GM23338 (cell line): ENCODE data around the gene OXCT1. TPM values are rescaled to one million over a fixed set of nuclear protein-coding genes. Genes with fewer than 3 reads are reported as not detected.

Experiments
- ATAC-seq: fragments of 200-7000 bp; cut with Tn5 transposase; 3 replicates; pipeline ENCODE4 v1.9.1; 2020
- DNase-seq: peaks from one replicate; pipeline ENCODE4 v3.0.0-alpha.2; 2015; ENCODE audit warnings: low spot score
- H2AFZ ChIP-seq: fragments of 200-600 bp; sonication (generic); 2 replicates; pipeline ENCODE4 v1.8.0; 2016; ENCODE audit warnings: antibody characterized with exemption, mild to moderate bottlenecking, moderate library complexity
- H3F3A ChIP-seq: fragments of 200-600 bp; sonication (generic); replicated peaks from 2 replicates; pipeline ENCODE4 v1.8.0; 2017; ENCODE audit warnings: antibody characterized with exemption, mixed run types, low read depth
- H3K27ac ChIP-seq: fragments of 200-600 bp; sonication (generic); 2 replicates; pipeline ENCODE4 v1.6.1; 2016; ENCODE audit warnings: low read depth
- H3K27me3 ChIP-seq: fragments of 200-600 bp; sonication (generic); 2 replicates; pipeline ENCODE4 v1.8.0; 2016; ENCODE audit warnings: mild to moderate bottlenecking, mixed run types, moderate library complexity; ENCODE audit not compliant: insufficient read depth
- H3K36me3 ChIP-seq: fragments of 200-600 bp; sonication (generic); 2 replicates; pipeline ENCODE4 v1.8.0; 2016; ENCODE audit warnings: mild to moderate bottlenecking; ENCODE audit not compliant: insufficient read depth
- H3K4me1 ChIP-seq: fragments of 200-600 bp; sonication (generic); 2 replicates; pipeline ENCODE4 v1.8.0; 2016; ENCODE audit warnings: mild to moderate bottlenecking, moderate library complexity; ENCODE audit not compliant: insufficient read depth
- H3K4me2 ChIP-seq: fragments of 200-600 bp; sonication (generic); 2 replicates; pipeline ENCODE4 v1.7.1; 2017; ENCODE audit warnings: mixed run types
- H3K4me3 ChIP-seq: fragments of 200-600 bp; sonication (generic); 2 replicates; pipeline ENCODE4 v1.6.1; 2016; ENCODE audit warnings: mixed run types
- H3K79me2 ChIP-seq: fragments of 200-600 bp; sonication (generic); replicated peaks from 2 replicates; pipeline ENCODE4 v1.8.0; 2017; ENCODE audit warnings: mild to moderate bottlenecking; ENCODE audit not compliant: insufficient read depth
- H3K9me2 ChIP-seq: fragments of 200-600 bp; sonication (generic); 2 replicates; pipeline ENCODE4 v1.8.0; 2017; ENCODE audit not compliant: insufficient read depth
- H4K20me1 ChIP-seq: fragments of 200-600 bp; sonication (generic); replicated peaks from 2 replicates; pipeline ENCODE4 v1.8.0; 2017; ENCODE audit warnings: mild to moderate bottlenecking; ENCODE audit not compliant: insufficient read depth
- H3K27ac Mint-ChIP-seq: 2 replicates; pipeline ENCODE4 v1.8.0; 2020; ENCODE audit warnings: inconsistent platforms, mild to moderate bottlenecking, moderate library complexity, mixed read lengths
- H3K27me3 Mint-ChIP-seq: 3 replicates; pipeline ENCODE4 v1.8.0; 2022; ENCODE audit warnings: low read depth, mild to moderate bottlenecking, moderate library complexity, mixed read lengths, inconsistent platforms; ENCODE audit not compliant: insufficient read depth, poor library complexity
- H3K36me3 Mint-ChIP-seq: 3 replicates; pipeline ENCODE4 v1.8.0; 2021; ENCODE audit warnings: low read depth, mild to moderate bottlenecking, inconsistent platforms, moderate library complexity, mixed read lengths
- H3K4me1 Mint-ChIP-seq: 3 replicates; pipeline ENCODE4 v1.8.0; 2020; ENCODE audit warnings: mild to moderate bottlenecking, inconsistent platforms, mixed read lengths
- H3K4me3 Mint-ChIP-seq: 3 replicates; pipeline ENCODE4 v1.8.0; 2021; ENCODE audit warnings: moderate library complexity, mild to moderate bottlenecking, inconsistent platforms, mixed read lengths
- H3K9me3 Mint-ChIP-seq: 3 replicates; pipeline ENCODE4 v1.8.0; 2020; ENCODE audit warnings: moderate library complexity, mild to moderate bottlenecking, inconsistent platforms, mixed read lengths
- CREB1 ChIP-seq: fragments of 250-450 bp; sonication (Bioruptor Pico); IDR thresholded peaks from 2 replicates; pipeline ENCODE4 v1.5.0; 2020; ENCODE audit warnings: low read depth, mild to moderate bottlenecking, moderate library complexity
- JUNB ChIP-seq: IDR thresholded peaks from one replicate; pipeline ENCODE4 v1.6.1; 2016; ENCODE audit warnings: antibody characterized with exemption; ENCODE audit not compliant: unreplicated experiment
- NANOG ChIP-seq: IDR thresholded peaks from 2 replicates; pipeline ENCODE4 v1.6.1; 2016; ENCODE audit warnings: antibody characterized with exemption, borderline replicate concordance
- POLR2AphosphoS5 ChIP-seq: IDR thresholded peaks from 2 replicates; pipeline ENCODE4 v1.6.1; 2016; ENCODE audit warnings: antibody characterized with exemption, low read depth
- polyA plus RNA-seq: library from polyadenylated mRNA; unstranded; fragments of >200 nt; fragmentation: Nextera tagmentation; extraction: Ambion mirVana; gene quantifications from 2 replicates; pipeline ENCODE4 v1.2.1, GENCODE V29; 2016
- total RNA-seq: library from RNA; depleted of rRNA; stranded (reverse); fragments of >200 nt; shearing (Covaris generic); gene quantifications from 2 replicates; pipeline ENCODE4 v1.2.3, GENCODE V29; 2014
- TF ChIP-seq, protein P1 (sequence below): fragments of 250-450 bp; sonication (Bioruptor Pico); IDR thresholded peaks from 2 replicates; pipeline ENCODE4 v1.5.0; 2020; ENCODE audit warnings: mild to moderate bottlenecking, moderate library complexity
- TF ChIP-seq, protein P2 (sequence below), 2 experiments: fragments of 200-600 bp in 1 of 2; sonication (generic) in 1 of 2; conservative IDR thresholded peaks; 2 replicates each; pipeline versions ENCODE4 v1.5.1 to v1.6.1; 2016 to 2017; ENCODE audit warnings: antibody characterized with exemption in 2 of 2, low read depth in 2 of 2, mild to moderate bottlenecking in 2 of 2, moderate library complexity in 1 of 2
- TF ChIP-seq, protein P3 (sequence below): IDR thresholded peaks from 2 replicates; pipeline ENCODE4 v1.6.1; 2016; ENCODE audit warnings: antibody characterized with exemption

The OXCT1 gene
- total and polyA plus RNA-seq, 2 experiments from 2014 or later = 11.6 to 37.0 TPM

DNA sequence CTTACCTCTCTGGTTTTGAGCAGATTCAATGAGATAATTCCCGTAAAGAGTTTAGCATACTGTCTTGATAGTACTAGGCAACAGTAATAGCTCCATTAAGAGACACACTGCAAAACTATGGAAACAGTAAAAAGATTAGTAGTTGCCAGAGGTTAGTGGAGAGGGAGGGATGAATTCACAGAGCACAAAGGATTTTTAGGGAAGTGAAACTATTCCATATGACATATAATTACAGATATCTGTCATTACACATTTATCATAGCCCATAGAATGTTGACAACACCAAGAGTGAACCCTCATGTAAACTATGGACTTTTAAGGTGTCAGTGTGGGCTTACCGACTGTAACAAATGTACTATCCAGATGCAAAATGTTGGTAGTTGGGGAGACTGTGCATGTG lies 183.5 kb downstream of the OXCT1 start (continued):
- TF ChIP-seq, protein P1, sequence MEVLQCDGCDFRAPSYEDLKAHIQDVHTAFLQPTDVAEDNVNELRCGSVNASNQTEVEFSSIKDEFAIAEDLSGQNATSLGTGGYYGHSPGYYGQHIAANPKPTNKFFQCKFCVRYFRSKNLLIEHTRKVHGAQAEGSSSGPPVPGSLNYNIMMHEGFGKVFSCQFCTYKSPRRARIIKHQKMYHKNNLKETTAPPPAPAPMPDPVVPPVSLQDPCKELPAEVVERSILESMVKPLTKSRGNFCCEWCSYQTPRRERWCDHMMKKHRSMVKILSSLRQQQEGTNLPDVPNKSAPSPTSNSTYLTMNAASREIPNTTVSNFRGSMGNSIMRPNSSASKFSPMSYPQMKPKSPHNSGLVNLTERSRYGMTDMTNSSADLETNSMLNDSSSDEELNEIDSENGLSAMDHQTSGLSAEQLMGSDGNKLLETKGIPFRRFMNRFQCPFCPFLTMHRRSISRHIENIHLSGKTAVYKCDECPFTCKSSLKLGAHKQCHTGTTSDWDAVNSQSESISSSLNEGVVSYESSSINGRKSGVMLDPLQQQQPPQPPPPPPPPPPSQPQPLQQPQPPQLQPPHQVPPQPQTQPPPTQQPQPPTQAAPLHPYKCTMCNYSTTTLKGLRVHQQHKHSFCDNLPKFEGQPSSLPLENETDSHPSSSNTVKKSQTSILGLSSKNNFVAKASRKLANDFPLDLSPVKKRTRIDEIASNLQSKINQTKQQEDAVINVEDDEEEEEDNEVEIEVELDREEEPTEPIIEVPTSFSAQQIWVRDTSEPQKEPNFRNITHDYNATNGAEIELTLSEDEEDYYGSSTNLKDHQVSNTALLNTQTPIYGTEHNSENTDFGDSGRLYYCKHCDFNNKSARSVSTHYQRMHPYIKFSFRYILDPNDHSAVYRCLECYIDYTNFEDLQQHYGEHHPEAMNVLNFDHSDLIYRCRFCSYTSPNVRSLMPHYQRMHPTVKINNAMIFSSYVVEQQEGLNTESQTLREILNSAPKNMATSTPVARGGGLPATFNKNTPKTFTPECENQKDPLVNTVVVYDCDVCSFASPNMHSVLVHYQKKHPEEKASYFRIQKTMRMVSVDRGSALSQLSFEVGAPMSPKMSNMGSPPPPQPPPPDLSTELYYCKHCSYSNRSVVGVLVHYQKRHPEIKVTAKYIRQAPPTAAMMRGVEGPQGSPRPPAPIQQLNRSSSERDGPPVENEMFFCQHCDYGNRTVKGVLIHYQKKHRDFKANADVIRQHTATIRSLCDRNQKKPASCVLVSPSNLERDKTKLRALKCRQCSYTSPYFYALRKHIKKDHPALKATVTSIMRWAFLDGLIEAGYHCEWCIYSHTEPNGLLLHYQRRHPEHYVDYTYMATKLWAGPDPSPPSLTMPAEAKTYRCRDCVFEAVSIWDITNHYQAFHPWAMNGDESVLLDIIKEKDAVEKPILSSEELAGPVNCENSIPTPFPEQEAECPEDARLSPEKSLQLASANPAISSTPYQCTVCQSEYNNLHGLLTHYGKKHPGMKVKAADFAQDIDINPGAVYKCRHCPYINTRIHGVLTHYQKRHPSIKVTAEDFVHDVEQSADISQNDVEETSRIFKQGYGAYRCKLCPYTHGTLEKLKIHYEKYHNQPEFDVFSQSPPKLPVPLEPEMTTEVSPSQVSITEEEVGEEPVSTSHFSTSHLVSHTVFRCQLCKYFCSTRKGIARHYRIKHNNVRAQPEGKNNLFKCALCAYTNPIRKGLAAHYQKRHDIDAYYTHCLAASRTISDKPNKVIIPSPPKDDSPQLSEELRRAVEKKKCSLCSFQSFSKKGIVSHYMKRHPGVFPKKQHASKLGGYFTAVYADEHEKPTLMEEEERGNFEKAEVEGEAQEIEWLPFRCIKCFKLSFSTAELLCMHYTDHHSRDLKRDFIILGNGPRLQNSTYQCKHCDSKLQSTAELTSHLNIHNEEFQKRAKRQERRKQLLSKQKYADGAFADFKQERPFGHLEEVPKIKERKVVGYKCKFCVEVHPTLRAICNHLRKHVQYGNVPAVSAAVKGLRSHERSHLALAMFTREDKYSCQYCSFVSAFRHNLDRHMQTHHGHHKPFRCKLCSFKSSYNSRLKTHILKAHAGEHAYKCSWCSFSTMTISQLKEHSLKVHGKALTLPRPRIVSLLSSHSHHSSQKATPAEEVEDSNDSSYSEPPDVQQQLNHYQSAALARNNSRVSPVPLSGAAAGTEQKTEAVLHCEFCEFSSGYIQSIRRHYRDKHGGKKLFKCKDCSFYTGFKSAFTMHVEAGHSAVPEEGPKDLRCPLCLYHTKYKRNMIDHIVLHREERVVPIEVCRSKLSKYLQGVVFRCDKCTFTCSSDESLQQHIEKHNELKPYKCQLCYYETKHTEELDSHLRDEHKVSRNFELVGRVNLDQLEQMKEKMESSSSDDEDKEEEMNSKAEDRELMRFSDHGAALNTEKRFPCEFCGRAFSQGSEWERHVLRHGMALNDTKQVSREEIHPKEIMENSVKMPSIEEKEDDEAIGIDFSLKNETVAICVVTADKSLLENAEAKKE (CRISPR knock-in tag) = no peak
- TF ChIP-seq, protein P2, sequence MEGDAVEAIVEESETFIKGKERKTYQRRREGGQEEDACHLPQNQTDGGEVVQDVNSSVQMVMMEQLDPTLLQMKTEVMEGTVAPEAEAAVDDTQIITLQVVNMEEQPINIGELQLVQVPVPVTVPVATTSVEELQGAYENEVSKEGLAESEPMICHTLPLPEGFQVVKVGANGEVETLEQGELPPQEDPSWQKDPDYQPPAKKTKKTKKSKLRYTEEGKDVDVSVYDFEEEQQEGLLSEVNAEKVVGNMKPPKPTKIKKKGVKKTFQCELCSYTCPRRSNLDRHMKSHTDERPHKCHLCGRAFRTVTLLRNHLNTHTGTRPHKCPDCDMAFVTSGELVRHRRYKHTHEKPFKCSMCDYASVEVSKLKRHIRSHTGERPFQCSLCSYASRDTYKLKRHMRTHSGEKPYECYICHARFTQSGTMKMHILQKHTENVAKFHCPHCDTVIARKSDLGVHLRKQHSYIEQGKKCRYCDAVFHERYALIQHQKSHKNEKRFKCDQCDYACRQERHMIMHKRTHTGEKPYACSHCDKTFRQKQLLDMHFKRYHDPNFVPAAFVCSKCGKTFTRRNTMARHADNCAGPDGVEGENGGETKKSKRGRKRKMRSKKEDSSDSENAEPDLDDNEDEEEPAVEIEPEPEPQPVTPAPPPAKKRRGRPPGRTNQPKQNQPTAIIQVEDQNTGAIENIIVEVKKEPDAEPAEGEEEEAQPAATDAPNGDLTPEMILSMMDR (conservative IDR thresholded peaks at IDR 0.05; ENCODE audit: low read depth in 2 of 2) = no peak

DNA sequence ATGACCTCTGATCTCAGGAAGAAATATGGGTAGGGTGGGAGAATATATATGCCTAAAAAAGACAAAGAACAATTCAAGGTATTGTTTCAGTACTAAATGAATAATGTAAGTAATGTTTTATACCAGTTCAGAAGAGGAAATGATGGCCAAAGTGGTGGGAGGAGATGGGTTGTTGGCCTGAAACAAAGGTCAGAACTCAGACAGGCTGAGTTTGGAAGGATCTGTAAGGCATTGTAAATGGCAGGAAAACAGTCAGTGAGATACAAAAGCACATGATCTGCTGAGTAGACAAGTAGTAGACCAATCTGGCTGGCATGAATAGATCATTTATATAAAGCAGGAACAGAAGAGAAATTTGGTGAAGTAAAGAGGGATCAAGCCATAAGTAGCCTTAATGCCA lies 184.0 kb downstream of the OXCT1 start:
- Histone ChIP-seq H3K4me3 (no peak overlapping the region), H3K79me2 (no peaks in the 10 kb centered on the region), H3F3A (no peaks in the 10 kb centered on the region), H3K4me1 (peaks cover 6% of the 10 kb centered on the region), H3K27me3 (no peaks in the 10 kb centered on the region), H2AFZ (no peak overlapping the region), H4K20me1 (no peaks in the 10 kb centered on the region), H3K36me3 (no peaks in the 10 kb centered on the region), H3K27ac (no peak overlapping the region), H3K4me2 (no peak overlapping the region), H3K9me2 (no peaks in the 10 kb centered on the region)
- no peak overlapping the region for H3K27ac Mint-ChIP-seq
- H3K27me3 Mint-ChIP-seq = no peaks in the 10 kb centered on the region
- DNase-seq = no peak
- no peaks in the 10 kb centered on the region for H3K36me3 Mint-ChIP-seq
- no peak overlapping the region for H3K4me3 Mint-ChIP-seq
- H3K4me1 Mint-ChIP-seq = no peaks in the 10 kb centered on the region
- H3K9me3 Mint-ChIP-seq = no peaks in the 10 kb centered on the region
- no peak for ATAC-seq
- no peak for TF ChIP-seq NANOG
- TF ChIP-seq, protein P3, sequence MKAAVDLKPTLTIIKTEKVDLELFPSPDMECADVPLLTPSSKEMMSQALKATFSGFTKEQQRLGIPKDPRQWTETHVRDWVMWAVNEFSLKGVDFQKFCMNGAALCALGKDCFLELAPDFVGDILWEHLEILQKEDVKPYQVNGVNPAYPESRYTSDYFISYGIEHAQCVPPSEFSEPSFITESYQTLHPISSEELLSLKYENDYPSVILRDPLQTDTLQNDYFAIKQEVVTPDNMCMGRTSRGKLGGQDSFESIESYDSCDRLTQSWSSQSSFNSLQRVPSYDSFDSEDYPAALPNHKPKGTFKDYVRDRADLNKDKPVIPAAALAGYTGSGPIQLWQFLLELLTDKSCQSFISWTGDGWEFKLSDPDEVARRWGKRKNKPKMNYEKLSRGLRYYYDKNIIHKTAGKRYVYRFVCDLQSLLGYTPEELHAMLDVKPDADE = no peak
- TF ChIP-seq POLR2AphosphoS5 = no peak
- TF ChIP-seq, protein P1 (CRISPR knock-in tag) = no peak
- TF ChIP-seq JUNB = no peak
- TF ChIP-seq CREB1 = no peak
